ENCODE results near the gene RAP1GAP2.

GRCh38 chr17:2867441-2868424 lies 71.5 kb downstream of the RAP1GAP2 start:
- no peak for TF ChIP-seq CTCF (IDR thresholded peaks at IDR 0.05)
- no peak for TF ChIP-seq POLR2A (IDR thresholded peaks at IDR 0.05)
- no peak for TF ChIP-seq EP300 (IDR thresholded peaks at IDR 0.05)
